PC-9 (cell line): ENCODE results near the gene SHC1.

ENCODE experiments used
- EZH2 ChIP-seq: fragments of 200-600 bp; sonication (generic); IDR thresholded peaks from 2 replicates; pipeline ENCODE4 v1.8.0; 2017; ENCODE audit warnings: antibody characterized with exemption, low read depth
- TF ChIP-seq, protein P1 (sequence below): fragments of 200-600 bp; sonication (generic); conservative IDR thresholded peaks from 2 replicates; pipeline ENCODE4 v1.6.1; 2017; ENCODE audit warnings: mixed run types, antibody characterized with exemption, mild to moderate bottlenecking, moderate library complexity

DNA sequence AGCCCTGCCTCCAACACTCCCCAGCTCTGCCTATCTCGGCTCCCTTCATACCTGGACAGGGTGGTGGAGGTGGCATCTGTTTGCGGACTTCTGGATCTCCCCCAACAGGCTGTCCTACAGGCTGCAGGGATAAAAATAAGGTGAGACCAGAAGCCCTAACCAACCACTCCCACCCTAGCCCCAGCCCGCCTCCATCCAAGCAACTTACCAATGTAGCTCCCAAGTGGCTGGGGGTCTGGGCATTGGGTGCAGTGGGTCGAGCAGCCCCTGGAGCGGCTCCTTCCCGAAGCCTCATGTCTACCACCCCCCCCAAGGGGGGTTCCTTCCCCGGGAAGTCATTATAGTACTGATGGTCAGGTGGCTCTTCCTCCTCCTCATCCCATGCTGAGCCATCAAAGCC, 4.4 kb downstream of the SHC1 start:
- TF ChIP-seq, protein P1, sequence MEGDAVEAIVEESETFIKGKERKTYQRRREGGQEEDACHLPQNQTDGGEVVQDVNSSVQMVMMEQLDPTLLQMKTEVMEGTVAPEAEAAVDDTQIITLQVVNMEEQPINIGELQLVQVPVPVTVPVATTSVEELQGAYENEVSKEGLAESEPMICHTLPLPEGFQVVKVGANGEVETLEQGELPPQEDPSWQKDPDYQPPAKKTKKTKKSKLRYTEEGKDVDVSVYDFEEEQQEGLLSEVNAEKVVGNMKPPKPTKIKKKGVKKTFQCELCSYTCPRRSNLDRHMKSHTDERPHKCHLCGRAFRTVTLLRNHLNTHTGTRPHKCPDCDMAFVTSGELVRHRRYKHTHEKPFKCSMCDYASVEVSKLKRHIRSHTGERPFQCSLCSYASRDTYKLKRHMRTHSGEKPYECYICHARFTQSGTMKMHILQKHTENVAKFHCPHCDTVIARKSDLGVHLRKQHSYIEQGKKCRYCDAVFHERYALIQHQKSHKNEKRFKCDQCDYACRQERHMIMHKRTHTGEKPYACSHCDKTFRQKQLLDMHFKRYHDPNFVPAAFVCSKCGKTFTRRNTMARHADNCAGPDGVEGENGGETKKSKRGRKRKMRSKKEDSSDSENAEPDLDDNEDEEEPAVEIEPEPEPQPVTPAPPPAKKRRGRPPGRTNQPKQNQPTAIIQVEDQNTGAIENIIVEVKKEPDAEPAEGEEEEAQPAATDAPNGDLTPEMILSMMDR, result no peak
- TF ChIP-seq EZH2, result no peak
